Measurements from ENCODE around the gene DLG5.

DNA sequence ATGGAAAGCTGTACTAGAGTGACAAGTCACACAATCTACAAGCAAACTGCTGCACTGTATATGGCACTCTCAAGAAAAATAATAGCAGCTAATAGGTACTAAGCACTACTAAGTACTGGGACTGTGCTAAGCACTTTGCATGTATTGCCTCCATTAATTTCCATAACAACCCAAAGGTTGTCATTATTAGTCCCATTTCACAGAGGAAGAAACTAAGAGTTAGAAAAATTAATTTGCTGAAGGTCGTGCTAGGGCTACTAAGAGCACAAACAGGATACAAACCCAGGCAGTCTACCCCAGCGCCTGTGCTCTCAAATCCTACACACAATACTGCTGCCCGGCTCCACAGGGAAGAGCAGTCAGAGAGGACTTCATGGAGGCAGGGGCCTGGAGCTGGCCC is 51.7 kb downstream of the DLG5 start:
- TF ChIP-seq EZH2phosphoT487 (conservative IDR thresholded peaks at IDR 0.05; ENCODE audit: low read length), result no peak
- TF ChIP-seq, protein P1, sequence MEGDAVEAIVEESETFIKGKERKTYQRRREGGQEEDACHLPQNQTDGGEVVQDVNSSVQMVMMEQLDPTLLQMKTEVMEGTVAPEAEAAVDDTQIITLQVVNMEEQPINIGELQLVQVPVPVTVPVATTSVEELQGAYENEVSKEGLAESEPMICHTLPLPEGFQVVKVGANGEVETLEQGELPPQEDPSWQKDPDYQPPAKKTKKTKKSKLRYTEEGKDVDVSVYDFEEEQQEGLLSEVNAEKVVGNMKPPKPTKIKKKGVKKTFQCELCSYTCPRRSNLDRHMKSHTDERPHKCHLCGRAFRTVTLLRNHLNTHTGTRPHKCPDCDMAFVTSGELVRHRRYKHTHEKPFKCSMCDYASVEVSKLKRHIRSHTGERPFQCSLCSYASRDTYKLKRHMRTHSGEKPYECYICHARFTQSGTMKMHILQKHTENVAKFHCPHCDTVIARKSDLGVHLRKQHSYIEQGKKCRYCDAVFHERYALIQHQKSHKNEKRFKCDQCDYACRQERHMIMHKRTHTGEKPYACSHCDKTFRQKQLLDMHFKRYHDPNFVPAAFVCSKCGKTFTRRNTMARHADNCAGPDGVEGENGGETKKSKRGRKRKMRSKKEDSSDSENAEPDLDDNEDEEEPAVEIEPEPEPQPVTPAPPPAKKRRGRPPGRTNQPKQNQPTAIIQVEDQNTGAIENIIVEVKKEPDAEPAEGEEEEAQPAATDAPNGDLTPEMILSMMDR (IDR thresholded peaks at IDR 0.05; ENCODE audit: insufficient read depth, low read length, poor library complexity, severe bottlenecking), result no peak

All from SU-DHL-6 (cell line).